CD4-positive, alpha-beta T cell treated with Interleukin-4 for 4 hours (primary cell): Measurements from ENCODE around the gene MYLK2.

Experiments used
- DNase-seq: peaks from one replicate; pipeline ENCODE4 v3.0.0-alpha.2; 2020

Gene MYLK2

GRCh38 chr20:31836853-31837608 lies 17.9 kb downstream of the MYLK2 start:
- DNase-seq = no peak

GRCh38 chr20:31837896-31838397 lies 18.8 kb downstream of the MYLK2 start:
- DNase-seq = no peak

- DNase-seq = no peak
These were observed 19.6 kb downstream of the MYLK2 start for GRCh38 chr20:31838646-31839292.

- DNase-seq = no peak
These were observed 20.8 kb downstream of the MYLK2 start for GRCh38 chr20:31839782-31840487.

GRCh38 chr20:31840906-31841816 lies 22.0 kb downstream of the MYLK2 start:
- no peak for DNase-seq

- no peak for DNase-seq
These were observed 22.8 kb downstream of the MYLK2 start for GRCh38 chr20:31841928-31842327.

- no peak for DNase-seq
These were observed 23.5 kb downstream of the MYLK2 start for GRCh38 chr20:31842471-31843157.

GRCh38 chr20:31843288-31843687 lies 24.1 kb downstream of the MYLK2 start:
- DNase-seq = no peak

GRCh38 chr20:31843881-31844280 lies 24.7 kb downstream of the MYLK2 start:
- DNase-seq = no peak

GRCh38 chr20:31844737-31845299 lies 25.7 kb downstream of the MYLK2 start:
- DNase-seq = no peak

- no peak for DNase-seq
These were observed 26.2 kb downstream of the MYLK2 start, which contains the start of gene FOXS1 for GRCh38 chr20:31845300-31845863. FOXS1 (minus strand) TSS chr20:31845604; CDS start chr20:31845542, 62 bp downstream.

GRCh38 chr20:31846793-31847138 lies 27.6 kb downstream of the MYLK2 start:
- DNase-seq = no peak

GRCh38 chr20:31848088-31848999 lies 29.2 kb downstream of the MYLK2 start:
- DNase-seq = no peak

- DNase-seq = no peak
These were observed 30.3 kb downstream of the MYLK2 start for GRCh38 chr20:31849306-31849930.

GRCh38 chr20:31851240-31851955 lies 32.2 kb downstream of the MYLK2 start:
- DNase-seq = no peak

- DNase-seq = no peak
These were observed 34.3 kb downstream of the MYLK2 start for GRCh38 chr20:31853481-31853880.

GRCh38 chr20:31856516-31856915 lies 37.4 kb downstream of the MYLK2 start:
- no peak for DNase-seq

- no peak for DNase-seq
These were observed 39.0 kb downstream of the MYLK2 start for GRCh38 chr20:31857861-31858759.
